HepG2 (cell line): ENCODE data around the gene PLAGL2. TPM values are rescaled to one million over a fixed set of nuclear protein-coding genes. Genes with fewer than 3 reads are reported as not detected.

Source experiments
- ATF2 ChIP-seq: sonication (generic); formaldehyde crosslinking; IDR thresholded peaks from 2 replicates; pipeline ENCODE4 v1.4.0; 2020; ENCODE audit warnings: missing genetic modification reagents
- ATF3 ChIP-seq: sonication (generic); formaldehyde crosslinking; IDR thresholded peaks from 2 replicates; pipeline ENCODE4 v1.4.0; 2020; ENCODE audit warnings: missing genetic modification reagents
- ELF3 ChIP-seq: IDR thresholded peaks from 2 replicates; pipeline ENCODE4 v1.6.1; 2016; ENCODE audit warnings: missing genetic modification reagents, missing compliant biosample characterization
- FOXK2 ChIP-seq: fragments of 450-650 bp; IDR thresholded peaks from 2 replicates; pipeline ENCODE4 v1.6.1; 2016
- GMEB1 ChIP-seq: sonication (generic); formaldehyde crosslinking; IDR thresholded peaks from 2 replicates; pipeline ENCODE4 v1.5.1; 2020; ENCODE audit warnings: missing genetic modification reagents, mild to moderate bottlenecking, borderline replicate concordance
- HINFP ChIP-seq: sonication (generic); formaldehyde crosslinking; IDR thresholded peaks from 2 replicates; pipeline ENCODE4 v1.4.0; 2020; ENCODE audit warnings: low read depth, mild to moderate bottlenecking, missing genetic modification reagents
- HMG20B ChIP-seq: conservative IDR thresholded peaks from 2 replicates; pipeline ENCODE4 v1.6.1; 2016; ENCODE audit warnings: missing genetic modification reagents, missing compliant biosample characterization
- HOXA5 ChIP-seq: sonication (generic); formaldehyde crosslinking; IDR thresholded peaks from 2 replicates; pipeline ENCODE4 v1.4.0; 2020; ENCODE audit warnings: missing genetic modification reagents
- IKZF4 ChIP-seq: sonication (generic); formaldehyde crosslinking; IDR thresholded peaks from 2 replicates; pipeline ENCODE4 v1.5.1; 2020; ENCODE audit warnings: borderline replicate concordance, mild to moderate bottlenecking, low read depth, missing genetic modification reagents; ENCODE audit errors: not compliant biosample characterization
- KAT8 ChIP-seq: IDR thresholded peaks from 2 replicates; pipeline ENCODE4 v1.6.1; 2016; ENCODE audit warnings: missing genetic modification reagents, missing compliant biosample characterization
- KDM5B ChIP-seq: sonication (generic); formaldehyde crosslinking; IDR thresholded peaks from 2 replicates; pipeline ENCODE4 v1.4.0; 2020; ENCODE audit warnings: missing genetic modification reagents, mild to moderate bottlenecking, borderline replicate concordance
- MATR3 ChIP-seq: sonication (generic); formaldehyde crosslinking; IDR thresholded peaks from 2 replicates; pipeline ENCODE4 v1.4.0; 2020; ENCODE audit warnings: missing genetic modification reagents
- MED13 ChIP-seq: sonication (generic); formaldehyde crosslinking; IDR thresholded peaks from 2 replicates; pipeline ENCODE4 v1.5.0; 2020; ENCODE audit warnings: missing genetic modification reagents
- NFRKB ChIP-seq: fragments of 450-650 bp; IDR thresholded peaks from 2 replicates; pipeline ENCODE4 v1.6.1; 2017
- NFYC ChIP-seq: IDR thresholded peaks from 2 replicates; pipeline ENCODE4 v1.6.1; 2016; ENCODE audit warnings: missing genetic modification reagents, missing compliant biosample characterization
- PITX1 ChIP-seq: sonication (generic); formaldehyde crosslinking; IDR thresholded peaks from 2 replicates; pipeline ENCODE4 v1.5.1; 2020; ENCODE audit warnings: mild to moderate bottlenecking, missing genetic modification reagents
- SIN3B ChIP-seq: fragments of 150-350 bp; IDR thresholded peaks from 2 replicates; pipeline ENCODE4 v1.6.1; 2014; ENCODE audit warnings: low read length
- STAT5B ChIP-seq: sonication (generic); formaldehyde crosslinking; IDR thresholded peaks from 2 replicates; pipeline ENCODE4 v1.4.0; 2020; ENCODE audit warnings: missing genetic modification reagents
- TAF1 ChIP-seq: sonication (generic); formaldehyde crosslinking; IDR thresholded peaks from 2 replicates; pipeline ENCODE4 v1.4.0; 2020; ENCODE audit warnings: missing genetic modification reagents
- TAF15 ChIP-seq: fragments of 200-400 bp; formaldehyde crosslinking; IDR thresholded peaks from one replicate; pipeline ENCODE4 v1.6.1; 2018; ENCODE audit warnings: mild to moderate bottlenecking, low read depth, low read length; ENCODE audit not compliant: poor library complexity, severe bottlenecking
- ZBTB21 ChIP-seq: sonication (generic); formaldehyde crosslinking; IDR thresholded peaks from 2 replicates; pipeline ENCODE4 v1.4.0; 2020; ENCODE audit warnings: missing genetic modification reagents
- ZNF101 ChIP-seq: sonication (generic); formaldehyde crosslinking; IDR thresholded peaks from 2 replicates; pipeline ENCODE4 v1.4.0; 2020; ENCODE audit warnings: mild to moderate bottlenecking, low read depth, missing genetic modification reagents, borderline replicate concordance
- ZNF207 ChIP-seq: fragments of 450-650 bp; IDR thresholded peaks from 2 replicates; pipeline ENCODE4 v1.6.1; 2016; ENCODE audit warnings: antibody characterized with exemption, borderline replicate concordance
- ZNF34 ChIP-seq: sonication (generic); formaldehyde crosslinking; IDR thresholded peaks from 2 replicates; pipeline ENCODE4 v1.4.0; 2020; ENCODE audit warnings: mild to moderate bottlenecking, missing genetic modification reagents, borderline replicate concordance
- ZNF501 ChIP-seq: sonication (generic); formaldehyde crosslinking; IDR thresholded peaks from 2 replicates; pipeline ENCODE4 v1.5.1; 2020; ENCODE audit warnings: mild to moderate bottlenecking, moderate library complexity, missing genetic modification reagents
- ZNF747 ChIP-seq: sonication (generic); formaldehyde crosslinking; IDR thresholded peaks from 2 replicates; pipeline ENCODE4 v1.8.1; 2023; ENCODE audit warnings: missing genetic modification reagents, mild to moderate bottlenecking, borderline replicate concordance
- ZNF792 ChIP-seq: IDR thresholded peaks from 2 replicates; pipeline ENCODE4 v1.6.1; 2016
- polyA plus RNA-seq, 8 experiments: library from polyadenylated mRNA; depleted of rRNA in 3 of 8; stranded (reverse) in 7 of 8; unstranded in 1 of 8; fragments of >200 nt; fragmentation: Illumina TruSeq in 4 of 8; extraction: Trizol in 4 of 8; gene quantifications; 2 replicates each; pipeline versions ENCODE4 v1.2.1 to v1.2.3, GENCODE V29; 2011 to 2016; ENCODE audit warnings: low read depth in 4 of 8, missing spikeins in 1 of 8, mixed read lengths in 1 of 8; ENCODE audit not compliant: insufficient read depth in 1 of 8
- total RNA-seq, 5 experiments: library from RNA; depleted of rRNA; stranded (reverse); fragments of >200 nt; fragmentation: Illumina TruSeq; extraction: Trizol; gene quantifications; 2 replicates each; pipeline ENCODE4 v1.2.3, GENCODE V29; 2016; ENCODE audit warnings: low read depth in 1 of 5

PLAGL2 gene
- total and polyA plus RNA-seq, 2 of the 13 experiments (the other 11 are each of a cell fraction or from before 2014, with no cell fraction given): 15.2 to 15.3 TPM

- TF ChIP-seq STAT5B (CRISPR knock-in tag) (no peak), ZNF501 (CRISPR knock-in tag) (peak; percentile 27; the same call in 1 of the 2 replicates), KDM5B (CRISPR knock-in tag) (peak; percentile 24; the same call in 1 of the 2 replicates), ZNF747 (CRISPR knock-in tag) (no peak), ZNF792 (CRISPR knock-in tag) (no peak), HMG20B (CRISPR knock-in tag) (no peak), IKZF4 (peak; percentile 35), TAF15 (no peak), ZNF207 (no peak), ATF3 (CRISPR knock-in tag) (no peak), SIN3B (no peak), ZNF101 (CRISPR knock-in tag) (no peak), HOXA5 (CRISPR knock-in tag) (no peak), ATF2 (CRISPR knock-in tag) (no peak), TAF1 (CRISPR knock-in tag) (no peak), KAT8 (CRISPR knock-in tag) (peak; percentile 45; the same call in 1 of the 2 replicates), ELF3 (no peak), FOXK2 (no peak), ZNF34 (CRISPR knock-in tag) (no peak), HINFP (CRISPR knock-in tag) (no peak), GMEB1 (CRISPR knock-in tag) (no peak), NFRKB (no peak), PITX1 (CRISPR knock-in tag) (peak; percentile 32; the same call in 1 of the 2 replicates), MATR3 (CRISPR knock-in tag) (no peak), MED13 (CRISPR knock-in tag) (no peak), NFYC (CRISPR knock-in tag) (no peak), ZBTB21 (CRISPR knock-in tag) (no peak)
Observed at GRCh38 chr20:32155017-32155981, 52.2 kb downstream of the PLAGL2 start (continued).
